IMR-90 (cell line): ENCODE results near the gene GMPPB. TPM values are rescaled to one million over a fixed set of nuclear protein-coding genes. Genes with fewer than 3 reads are reported as not detected.

Source experiments
- ATAC-seq: fragments of 200-7000 bp; cut with Tn5 transposase; 2 replicates; pipeline ENCODE4 v1.9.1; 2020; ENCODE audit warnings: low read depth, mild to moderate bottlenecking, moderate library complexity
- BruUV-seq: library from RNA; stranded (reverse); fragments of 400-500 nt; replicated peaks from 2 replicates; lab custom pipeline; 2021; lab: Mats Ljungman, UMichigan
- CTCF ChIA-PET: fragments of 300-600 bp; formaldehyde crosslinking; extraction: SDS; loops from one replicate; lab custom pipeline; 2021; ENCODE audit warnings: antibody characterized with exemption; lab: Yijun Ruan, JAX
- POLR2A ChIA-PET: fragments of 300-600 bp; sonication (Branson Sonifier 250); formaldehyde crosslinking; loops from one replicate; lab custom pipeline; 2022; ENCODE audit warnings: antibody characterized with exemption; ENCODE audit not compliant: unreplicated experiment; lab: Charles Lee
- DNase-seq: peaks from one replicate; pipeline ENCODE4 v3.0.0; 2013
- H2AFZ ChIP-seq: replicated peaks from 2 replicates; pipeline ENCODE3; 2013; ENCODE audit warnings: low read length, mild to moderate bottlenecking; ENCODE audit not compliant: poor library complexity
- H2AK5ac ChIP-seq: 2 replicates; pipeline ENCODE4 v1.6.1; 2013; ENCODE audit warnings: low read depth, low read length, inconsistent platforms
- H2AK9ac ChIP-seq: replicated peaks from 2 replicates; pipeline ENCODE3; 2013; ENCODE audit warnings: mild to moderate bottlenecking, low read depth, low read length, moderate library complexity; ENCODE audit not compliant: poor library complexity
- H2BK120ac ChIP-seq: 2 replicates; pipeline ENCODE4 v1.6.1; 2013; ENCODE audit warnings: low read depth, low read length, inconsistent platforms
- H2BK15ac ChIP-seq: 3 replicates; pipeline ENCODE4 v1.6.1; 2013; ENCODE audit warnings: low read depth, low read length, inconsistent platforms
- H2BK20ac ChIP-seq: 2 replicates; pipeline ENCODE4 v1.6.1; 2013; ENCODE audit warnings: low read depth, mild to moderate bottlenecking, inconsistent platforms, low read length, moderate library complexity
- H2BK5ac ChIP-seq: 2 replicates; pipeline ENCODE4 v1.6.1; 2013; ENCODE audit warnings: mild to moderate bottlenecking, low read depth, low read length, inconsistent platforms; ENCODE audit not compliant: poor library complexity, severe bottlenecking
- H3K14ac ChIP-seq: replicated peaks from 2 replicates; pipeline ENCODE4 v1.6.1; 2013; ENCODE audit warnings: low read depth, low read length, inconsistent platforms
- H3K18ac ChIP-seq: 2 replicates; pipeline ENCODE4 v1.6.1; 2013; ENCODE audit warnings: low read depth, low read length, control low read depth
- H3K23ac ChIP-seq: 2 replicates; pipeline ENCODE4 v1.6.1; 2013; ENCODE audit warnings: low read depth, low read length, inconsistent platforms
- H3K27ac ChIP-seq: 2 replicates; pipeline ENCODE4 v1.5.1; 2013; ENCODE audit warnings: mild to moderate bottlenecking, control low read depth, low read length; ENCODE audit not compliant: insufficient read depth
- H3K27me3 ChIP-seq: 2 replicates; pipeline ENCODE4 v1.6.1; 2013; ENCODE audit warnings: low read length; ENCODE audit not compliant: control insufficient read depth, insufficient read depth
- H3K36me3 ChIP-seq: 2 replicates; pipeline ENCODE4 v1.6.1; 2013; ENCODE audit warnings: low read length, mixed read lengths; ENCODE audit not compliant: control insufficient read depth, insufficient read depth
- H3K4ac ChIP-seq: 2 replicates; pipeline ENCODE4 v1.6.1; 2013; ENCODE audit warnings: low read depth, low read length, inconsistent platforms
- H3K4me1 ChIP-seq: 2 replicates; pipeline ENCODE4 v1.6.1; 2013; ENCODE audit warnings: low read length, mixed read lengths; ENCODE audit not compliant: control insufficient read depth, insufficient read depth
- H3K4me2 ChIP-seq: 2 replicates; pipeline ENCODE4 v1.6.1; 2013; ENCODE audit warnings: low read depth, mild to moderate bottlenecking, control low read depth, low read length, moderate library complexity
- H3K4me3 ChIP-seq: 2 replicates; pipeline ENCODE4 v1.5.1; 2013; ENCODE audit warnings: low read depth, mild to moderate bottlenecking, control low read depth, low read length, moderate library complexity; ENCODE audit not compliant: insufficient read depth
- H3K56ac ChIP-seq: 2 replicates; pipeline ENCODE4 v1.6.1; 2013; ENCODE audit warnings: low read length, inconsistent platforms; ENCODE audit not compliant: insufficient read depth; ENCODE audit errors: extremely low read depth
- H3K79me1 ChIP-seq, 2 experiments: 2 replicates each; pipeline ENCODE4 v1.6.1; 2013; ENCODE audit warnings: low read length in 2 of 2, inconsistent platforms in 1 of 2, low read depth in 1 of 2
- H3K9ac ChIP-seq: 2 replicates; pipeline ENCODE4 v1.6.1; 2013; ENCODE audit warnings: low read depth, low read length, control low read depth
- H3K9me1 ChIP-seq: 2 replicates; pipeline ENCODE4 v1.6.1; 2013; ENCODE audit warnings: low read length, inconsistent platforms; ENCODE audit not compliant: insufficient read depth
- H3K9me3 ChIP-seq: 2 replicates; pipeline ENCODE4 v1.6.1; 2013; ENCODE audit warnings: low read length; ENCODE audit not compliant: control insufficient read depth, insufficient read depth
- H4K20me1 ChIP-seq: 2 replicates; pipeline ENCODE4 v1.6.1; 2013; ENCODE audit warnings: low read length, inconsistent platforms; ENCODE audit not compliant: insufficient read depth
- H4K5ac ChIP-seq: 2 replicates; pipeline ENCODE4 v1.6.1; 2013; ENCODE audit warnings: mild to moderate bottlenecking, low read depth, low read length, control low read depth
- H4K8ac ChIP-seq, 2 experiments: 2 replicates each; pipeline ENCODE4 v1.6.1; 2013; ENCODE audit warnings: low read depth in 2 of 2, low read length in 2 of 2, control low read depth in 1 of 2, inconsistent platforms in 1 of 2
- H4K91ac ChIP-seq: 2 replicates; pipeline ENCODE4 v1.6.1; 2013; ENCODE audit warnings: low read depth, low read length, inconsistent platforms; ENCODE audit not compliant: insufficient read depth
- CEBPB ChIP-seq: IDR thresholded peaks from 2 replicates; pipeline ENCODE4 v1.6.1; 2012; ENCODE audit warnings: low read depth, low read length, improper control_type of control experiment
- MAFK ChIP-seq: IDR thresholded peaks from 2 replicates; pipeline ENCODE4 v1.6.1; 2012; ENCODE audit warnings: low read depth, low read length, improper control_type of control experiment
- MAZ ChIP-seq: IDR thresholded peaks from 2 replicates; pipeline ENCODE4 v1.6.1; 2012; ENCODE audit warnings: low read depth, mild to moderate bottlenecking, low read length, improper control_type of control experiment, moderate library complexity, borderline replicate concordance
- NFE2L2 ChIP-seq: fragments of 150-350 bp; IDR thresholded peaks from 2 replicates; pipeline ENCODE4 v1.6.1; 2016; ENCODE audit warnings: low read depth, mild to moderate bottlenecking, low read length
- POLR2A ChIP-seq: IDR thresholded peaks from 2 replicates; pipeline ENCODE4 v1.6.1; 2012; ENCODE audit warnings: mild to moderate bottlenecking, low read depth, low read length
- RCOR1 ChIP-seq: IDR thresholded peaks from 2 replicates; pipeline ENCODE4 v1.6.1; 2012; ENCODE audit warnings: mild to moderate bottlenecking, low read length, improper control_type of control experiment; ENCODE audit not compliant: insufficient replicate concordance
- SMC3 ChIP-seq: fragments of 150-350 bp; IDR thresholded peaks from 2 replicates; pipeline ENCODE4 v1.6.1; 2016; ENCODE audit warnings: low read depth, mild to moderate bottlenecking, antibody characterized with exemption, low read length, moderate library complexity
- WGBS, 2 experiments: methylation state at CpG; one replicate each; pipeline versions ENCODE4 v1.1.5 to v1.1.7; 2013; ENCODE audit warnings: missing lambda C conversion rate in 2 of 2; ENCODE audit not compliant: insufficient read length in 1 of 2; ENCODE audit errors: extremely low coverage in 2 of 2; 5-methylcytosine and 5-hydroxymethylcytosine counted together
- dilution Hi-C: fragments of 300-500 bp; cut with HindIII; formaldehyde crosslinking; loops from one replicate; pipeline ENCODE4 v1.14.3; 2018; ENCODE audit warnings: low sequenced_read_pairs; ENCODE audit not compliant: unreplicated experiment
- in situ Hi-C: fragments of 300-500 bp; cut with MboI; formaldehyde crosslinking; loops from 3 replicates; pipeline ENCODE4 v1.14.3; 2019; ENCODE audit warnings: low sequenced_read_pairs, inconsistent platforms, mixed read lengths
- intact Hi-C: fragments of 100-400 bp; cut with micrococcal nuclease; formaldehyde crosslinking; loops from 2 replicates; pipeline ENCODE4 v1.10.0; 2022
- polyA plus RNA-seq, 3 experiments: library from polyadenylated mRNA; depleted of rRNA; stranded (reverse); fragments of >200 nt; gene quantifications; 2 replicates each; pipeline ENCODE4 v1.2.3, GENCODE V29; 2012; ENCODE audit warnings: low replicate concordance in 1 of 3
- total RNA-seq: library from RNA; depleted of rRNA; stranded (reverse); fragments of >200 nt; gene quantifications from 2 replicates; pipeline ENCODE4 v1.2.3, GENCODE V29; 2012
- TF ChIP-seq, protein P1 (sequence below): fragments of 150-350 bp; IDR thresholded peaks from 2 replicates; pipeline ENCODE4 v1.6.1; 2016; ENCODE audit warnings: low read depth, mild to moderate bottlenecking, low read length, moderate library complexity, borderline replicate concordance

The GMPPB gene
- total and polyA plus RNA-seq, 2 of the 4 experiments (the other 2 are of a cell fraction): 27.9 to 37.3 TPM

DNA sequence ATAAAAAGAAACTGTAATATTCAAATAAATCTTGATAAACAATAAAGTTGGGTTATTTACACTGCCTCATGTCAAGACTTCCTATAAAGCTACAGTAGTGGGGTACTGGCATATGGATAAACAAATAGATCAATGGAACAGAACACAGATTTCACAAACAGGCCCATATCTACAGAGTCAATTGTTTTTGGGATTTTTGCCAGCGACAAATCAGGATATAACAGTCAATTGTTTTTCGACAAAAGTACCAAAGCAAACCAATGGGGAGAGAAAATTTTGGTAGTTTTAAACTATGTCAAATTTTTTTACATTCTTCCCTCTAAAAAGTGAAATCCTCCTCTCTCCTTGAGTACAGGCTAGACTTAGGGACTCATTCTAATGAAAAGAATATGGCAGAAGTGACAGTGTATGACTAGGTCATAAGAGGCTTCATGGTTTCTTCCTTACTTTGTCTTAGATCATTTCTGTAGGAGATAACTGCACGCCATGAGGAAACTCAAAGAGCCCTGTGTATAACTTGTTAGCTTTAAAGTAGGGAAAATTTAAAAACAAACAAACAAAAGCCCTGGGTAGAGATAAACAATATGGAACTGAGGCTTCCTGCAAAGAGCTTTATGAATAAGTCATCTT lies 45.6 kb upstream of the GMPPB start:
- BruUV-seq: TSS peak; percentile 7

More for the DNA sequence above, 45.6 kb upstream of the GMPPB start:
- Histone ChIP-seq H3K4me2 (no peak overlapping the region), H4K91ac (no peak overlapping the region), H3K4me3 (no peak overlapping the region), H3K27me3 (no peaks in the 10 kb centered on the region), H2BK120ac (no peak overlapping the region), H2AK5ac (no peak overlapping the region), H3K79me1 (peaks cover 28 to 56% of the 10 kb centered on the region in 2 experiments), H3K27ac (no peak overlapping the region; the same call in 1 of the 2 replicates), H3K18ac (peak overlapping the region; percentile 29; the same call in 1 of the 2 replicates), H3K56ac (no peak overlapping the region), H2AFZ (no peak overlapping the region), H4K8ac (no peak overlapping the region), H2BK5ac (peak overlapping the region; percentile 65), H3K9ac (no peak overlapping the region), H2AK9ac (no peak overlapping the region), H3K23ac (no peak overlapping the region), H2BK20ac (no peak overlapping the region), H3K9me1 (peaks cover 3% of the 10 kb centered on the region; the same call in 1 of the 2 replicates), H2BK15ac (no peak overlapping the region), H3K9me3 (no peaks in the 10 kb centered on the region), H4K5ac (no peak overlapping the region), H4K20me1 (peaks cover 60% of the 10 kb centered on the region), H3K4me1 (peaks cover 7% of the 10 kb centered on the region), H3K36me3 (peaks cover 4% of the 10 kb centered on the region; the same call in 1 of the 2 replicates), H3K4ac (no peak overlapping the region), H3K14ac (no peak overlapping the region)
- intact Hi-C loops (no loop called here), dilution Hi-C loops (no loop called here), in situ Hi-C loops (no loop called here)
- no peak for TF ChIP-seq SMC3
- no peak for TF ChIP-seq CEBPB
- TF ChIP-seq, protein P1, sequence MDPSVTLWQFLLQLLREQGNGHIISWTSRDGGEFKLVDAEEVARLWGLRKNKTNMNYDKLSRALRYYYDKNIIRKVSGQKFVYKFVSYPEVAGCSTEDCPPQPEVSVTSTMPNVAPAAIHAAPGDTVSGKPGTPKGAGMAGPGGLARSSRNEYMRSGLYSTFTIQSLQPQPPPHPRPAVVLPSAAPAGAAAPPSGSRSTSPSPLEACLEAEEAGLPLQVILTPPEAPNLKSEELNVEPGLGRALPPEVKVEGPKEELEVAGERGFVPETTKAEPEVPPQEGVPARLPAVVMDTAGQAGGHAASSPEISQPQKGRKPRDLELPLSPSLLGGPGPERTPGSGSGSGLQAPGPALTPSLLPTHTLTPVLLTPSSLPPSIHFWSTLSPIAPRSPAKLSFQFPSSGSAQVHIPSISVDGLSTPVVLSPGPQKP: no peak
- no peak for TF ChIP-seq MAZ
- TF ChIP-seq NFE2L2: no peak
- no peak for TF ChIP-seq RCOR1
- no peak for TF ChIP-seq POLR2A
- TF ChIP-seq MAFK: no peak
- peak; percentile 55 for DNase-seq
- CTCF ChIA-PET: interaction anchor here (1.4 kb wide), 1 partner anchor 30 kb away, joined by 3 read pairs; the partner anchor contains the start of gene CDHR4
- ATAC-seq: peak; percentile 77
- no CpG with 5 or more reads among the region's 3 CpGs for WGBS, 2 experiments
- POLR2A ChIA-PET: no interaction called here
